GM12865 (cell line): ENCODE data around the gene TMEM53.

Source experiments
- DNase-seq: peaks from one replicate; pipeline ENCODE4 v3.0.0; 2010; ENCODE audit warnings: low read depth
- H3K4me3 ChIP-seq: 2 replicates; pipeline ENCODE4 v1.5.1; 2011; ENCODE audit warnings: mild to moderate bottlenecking, low read depth, low read length, control low read depth
- CTCF ChIP-seq: IDR thresholded peaks from 2 replicates; pipeline ENCODE4 v1.5.1; 2011; ENCODE audit warnings: low read length, control low read depth, low read depth, inconsistent platforms; ENCODE audit not compliant: insufficient read depth; ENCODE audit errors: missing control alignments

Gene TMEM53

GRCh38 chr1:44620072-44620471 lies 54.2 kb downstream of the TMEM53 start:
- DNase-seq = no peak
- H3K4me3 ChIP-seq = no peak overlapping the region
- TF ChIP-seq CTCF = no peak

- H3K4me3 ChIP-seq = no peak overlapping the region
- DNase-seq = no peak
- TF ChIP-seq CTCF = no peak
Observed at GRCh38 chr1:44619261-44619900, 54.9 kb downstream of the TMEM53 start.

- H3K4me3 ChIP-seq = no peak overlapping the region
- no peak for TF ChIP-seq CTCF
- DNase-seq = no peak
Observed at GRCh38 chr1:44617703-44618029, 56.6 kb downstream of the TMEM53 start.

GRCh38 chr1:44616991-44617702 lies 57.1 kb downstream of the TMEM53 start:
- H3K4me3 ChIP-seq = no peak overlapping the region
- no peak for DNase-seq
- TF ChIP-seq CTCF = no peak

- DNase-seq = no peak
- H3K4me3 ChIP-seq = no peak overlapping the region
- no peak for TF ChIP-seq CTCF
Observed at GRCh38 chr1:44616284-44616990, 57.8 kb downstream of the TMEM53 start.

- no peak for DNase-seq
- TF ChIP-seq CTCF = no peak
- H3K4me3 ChIP-seq = no peak overlapping the region
Observed at GRCh38 chr1:44613941-44614340, 60.3 kb downstream of the TMEM53 start.
